ENCODE measurements around the gene RPP40. TPM values are rescaled to one million over a fixed set of nuclear protein-coding genes. Genes with fewer than 3 reads are reported as not detected.
A peak's percentile ranks its signal among the peaks of the same experiment; 100 is the strongest.

RPP40 gene
- total and polyA plus RNA-seq, 2 of the 8 experiments (the other 6 are each of a cell fraction or from before 2014, with no cell fraction given): 7.0 to 15.7 TPM

DNA sequence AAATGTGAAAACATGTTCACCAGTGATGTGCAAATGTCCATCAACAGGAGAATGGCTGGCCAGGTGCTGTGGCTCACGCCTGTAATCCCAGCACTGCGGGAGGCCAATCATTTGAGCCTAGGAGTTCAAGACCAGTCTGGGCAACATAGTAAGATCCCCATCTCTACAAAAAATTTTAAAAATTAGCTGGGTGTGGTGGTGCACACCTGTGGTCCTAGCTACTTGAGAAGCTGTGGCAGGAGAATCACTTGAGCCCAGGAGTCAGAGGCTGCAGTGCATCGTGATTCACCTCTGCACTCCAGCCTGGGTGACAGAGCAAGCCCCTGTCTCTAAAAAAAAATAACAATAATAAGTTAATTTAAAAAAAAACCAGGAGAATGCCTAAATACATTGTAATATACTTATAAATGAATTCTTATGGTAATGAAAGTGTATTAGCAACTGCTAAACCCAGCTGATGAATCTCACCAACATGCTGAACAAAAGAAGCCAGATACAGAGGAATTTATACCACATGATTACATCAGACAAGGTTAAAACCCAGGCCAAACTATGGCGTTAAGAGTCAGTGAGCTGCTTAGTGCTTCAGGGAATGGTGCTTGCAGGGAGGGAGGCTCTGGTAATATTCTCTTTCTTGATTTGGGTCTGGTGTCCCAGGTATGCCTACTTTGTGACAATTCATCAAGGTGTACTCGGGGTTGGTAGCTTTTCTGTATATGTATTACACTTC, 36.4 kb downstream of the RPP40 start:
- H3K4ac ChIP-seq (replicated peaks; ENCODE audit: insufficient read length, low read depth, low read length): no peak overlapping the region
- H3K56ac ChIP-seq (replicated peaks; ENCODE audit: insufficient read length, low read depth, low read length): no peak overlapping the region
- H2BK5ac ChIP-seq (ENCODE audit: low read depth, low read length): no peak overlapping the region
- no peak overlapping the region for H4K5ac ChIP-seq (ENCODE audit: insufficient read length, low read depth, low read length)
- DNase-seq (ENCODE audit: low read depth in 1 of 2, low spot score in 2 of 2) (no peak), FAIRE-seq (no peak)
- no peak overlapping the region for H3K9ac ChIP-seq (replicated peaks in 1 of 4; ENCODE audit: extremely low read depth in 1 of 4, low read depth in 3 of 4, low read length in 3 of 4)
- H2AFZ ChIP-seq (ENCODE audit: low read length): peak overlapping the region; percentile 87
- no peaks in the 10 kb centered on the region for H3K23me2 ChIP-seq (ENCODE audit: low read depth, low read length)
- H4K8ac ChIP-seq (ENCODE audit: extremely low read depth, insufficient read depth, low read length): no peak overlapping the region
- no peak overlapping the region for H3K23ac ChIP-seq (ENCODE audit: insufficient read length)
- no peak overlapping the region for H2BK12ac ChIP-seq (ENCODE audit: low read depth, low read length)
- CTCF ChIA-PET (ENCODE audit: partially characterized antibody): interaction anchor here (0.6 to 3.8 kb wide), 6 partner anchors 10 to 1115 kb away, joined by 3 to 12 read pairs (median 4); no protein-coding TSS in a partner anchor
- POLR2A ChIA-PET (ENCODE audit: partially characterized antibody): interaction anchor here (0.6 kb wide), 1 partner anchor 112 kb away, joined by 3 read pairs; no protein-coding TSS in a partner anchor
- 95% methylated on average over 5 of the region's 5 CpGs; no CpG with 5 or more reads in 1 of the 2 experiments for WGBS, 2 experiments (ENCODE audit: extremely low coverage in 1 of 2, insufficient coverage in 1 of 2, insufficient read length in 1 of 2, insufficient replicate concordance in 2 of 2, low coverage in 1 of 2, low lambda C conversion rate in 2 of 2, missing lambda C conversion rate in 1 of 2)
- no peaks in the 10 kb centered on the region for H3K36me3 ChIP-seq (ENCODE audit: control insufficient read depth in 2 of 4, insufficient read depth in 4 of 4, low read length in 3 of 4)
- H3K79me2 ChIP-seq (ENCODE audit: control insufficient read depth in 1 of 2, insufficient read depth in 2 of 2, low read length in 2 of 2): no peaks in the 10 kb centered on the region
- H3K9me3 ChIP-seq (ENCODE audit: insufficient read depth in 2 of 2, low read depth in 1 of 2, low read length in 1 of 2): no peaks in the 10 kb centered on the region
- no peak overlapping the region for H3K27ac ChIP-seq (ENCODE audit: low read depth, low read length)
- no peak overlapping the region for H3K4me3 ChIP-seq (ENCODE audit: extremely low read depth in 1 of 4, insufficient read depth in 2 of 4, low read depth in 3 of 4, low read length in 4 of 4)
- H3K14ac ChIP-seq (ENCODE audit: insufficient read length): no peak overlapping the region
- no peaks in the 10 kb centered on the region; a peak in 1 of 7 replicates for H3K27me3 ChIP-seq (replicated peaks in 1 of 4; ENCODE audit: control insufficient read depth in 3 of 4, extremely low read depth in 1 of 4, insufficient read depth in 3 of 4, low read length in 3 of 4)
- no peak overlapping the region for H2AK5ac ChIP-seq (ENCODE audit: low read depth, low read length)
- peaks cover 0 to 6% (median 4%) of the 10 kb centered on the region in 4 experiments; a peak in 4 of 7 replicates for H3K4me1 ChIP-seq (replicated peaks in 1 of 4; ENCODE audit: control insufficient read depth in 3 of 4, insufficient read depth in 4 of 4, low read length in 3 of 4)
- no peaks in the 10 kb centered on the region for H4K20me1 ChIP-seq (replicated peaks in 1 of 2; ENCODE audit: control insufficient read depth in 1 of 2, insufficient read depth in 2 of 2, low read length in 2 of 2)
- H3K4me2 ChIP-seq (ENCODE audit: insufficient read depth in 1 of 2, low read depth in 2 of 2, low read length in 2 of 2): no peak overlapping the region
- no peak overlapping the region for H2BK20ac ChIP-seq (ENCODE audit: low read length)
- H3K18ac ChIP-seq (ENCODE audit: extremely low read depth, low read length): no peak overlapping the region
- H2BK15ac ChIP-seq (ENCODE audit: low read length): no peak overlapping the region
- no peak overlapping the region for H4K91ac ChIP-seq (replicated peaks; ENCODE audit: insufficient read length, low read length)
- H2BK120ac ChIP-seq (replicated peaks; ENCODE audit: low read depth, low read length): no peak overlapping the region
- H3K79me1 ChIP-seq (ENCODE audit: low read depth, low read length): no peaks in the 10 kb centered on the region
- no peak for TF ChIP-seq HDAC6 (IDR thresholded peaks at IDR 0.05; ENCODE audit: low read depth, low read length)
- TF ChIP-seq JUND (IDR thresholded peaks at IDR 0.05; ENCODE audit: low read length): no peak
- TF ChIP-seq RXRA (IDR thresholded peaks at IDR 0.05; ENCODE audit: insufficient read depth, low read depth, low read length): no peak
- TF ChIP-seq CHD1 (IDR thresholded peaks at IDR 0.05; ENCODE audit: low read depth, low read length): no peak
- TF ChIP-seq RBBP5 (IDR thresholded peaks at IDR 0.05; ENCODE audit: borderline replicate concordance, low read depth, low read length): no peak
- TF ChIP-seq RFX5 (IDR thresholded peaks at IDR 0.05; ENCODE audit: borderline replicate concordance, low read depth, low read length): no peak
- no peak for TF ChIP-seq HDAC2 (IDR thresholded peaks at IDR 0.05; ENCODE audit: borderline replicate concordance in 1 of 2, low read depth in 2 of 2, low read length in 2 of 2)
- TF ChIP-seq NRF1 (IDR thresholded peaks at IDR 0.05; ENCODE audit: low read depth, low read length): no peak
- TF ChIP-seq EP300 (IDR thresholded peaks at IDR 0.05; ENCODE audit: borderline replicate concordance in 1 of 2, low read depth in 2 of 2, low read length in 2 of 2): no peak
- TF ChIP-seq, protein P1, sequence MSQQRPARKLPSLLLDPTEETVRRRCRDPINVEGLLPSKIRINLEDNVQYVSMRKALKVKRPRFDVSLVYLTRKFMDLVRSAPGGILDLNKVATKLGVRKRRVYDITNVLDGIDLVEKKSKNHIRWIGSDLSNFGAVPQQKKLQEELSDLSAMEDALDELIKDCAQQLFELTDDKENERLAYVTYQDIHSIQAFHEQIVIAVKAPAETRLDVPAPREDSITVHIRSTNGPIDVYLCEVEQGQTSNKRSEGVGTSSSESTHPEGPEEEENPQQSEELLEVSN (IDR thresholded peaks at IDR 0.05): no peak
- TF ChIP-seq SRF (IDR thresholded peaks at IDR 0.05; ENCODE audit: low read depth, low read length): no peak
